Measurements from ENCODE around the gene CHAD. TPM values are rescaled to one million over a fixed set of nuclear protein-coding genes. Genes with fewer than 3 reads are reported as not detected.

Gene CHAD
- total and polyA plus RNA-seq, 2 of the 13 experiments (the other 11 are each of a cell fraction or from before 2014, with no cell fraction given) = 1.4 TPM; not detected in 1

DNA sequence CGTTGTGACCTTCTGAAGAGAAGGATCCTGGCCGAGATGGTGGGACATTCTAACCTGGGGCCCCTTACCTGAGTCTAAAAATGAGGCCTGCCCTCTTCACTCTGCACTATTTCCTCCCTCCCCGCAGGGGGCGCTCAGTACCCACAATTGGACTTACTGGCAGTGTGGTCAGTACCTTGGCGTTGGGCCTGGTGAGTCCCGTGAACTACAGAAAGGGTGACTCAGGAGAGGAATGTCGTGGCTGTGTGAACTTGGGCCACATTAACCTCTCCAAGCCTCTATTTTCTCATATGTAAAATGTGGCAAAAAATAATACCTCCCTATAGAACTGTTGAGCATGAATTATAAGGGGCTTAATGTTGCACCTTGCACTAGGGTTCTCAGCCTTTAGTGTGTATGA lies 13.8 kb upstream of the CHAD start (continued):
- TF ChIP-seq, protein P1, sequence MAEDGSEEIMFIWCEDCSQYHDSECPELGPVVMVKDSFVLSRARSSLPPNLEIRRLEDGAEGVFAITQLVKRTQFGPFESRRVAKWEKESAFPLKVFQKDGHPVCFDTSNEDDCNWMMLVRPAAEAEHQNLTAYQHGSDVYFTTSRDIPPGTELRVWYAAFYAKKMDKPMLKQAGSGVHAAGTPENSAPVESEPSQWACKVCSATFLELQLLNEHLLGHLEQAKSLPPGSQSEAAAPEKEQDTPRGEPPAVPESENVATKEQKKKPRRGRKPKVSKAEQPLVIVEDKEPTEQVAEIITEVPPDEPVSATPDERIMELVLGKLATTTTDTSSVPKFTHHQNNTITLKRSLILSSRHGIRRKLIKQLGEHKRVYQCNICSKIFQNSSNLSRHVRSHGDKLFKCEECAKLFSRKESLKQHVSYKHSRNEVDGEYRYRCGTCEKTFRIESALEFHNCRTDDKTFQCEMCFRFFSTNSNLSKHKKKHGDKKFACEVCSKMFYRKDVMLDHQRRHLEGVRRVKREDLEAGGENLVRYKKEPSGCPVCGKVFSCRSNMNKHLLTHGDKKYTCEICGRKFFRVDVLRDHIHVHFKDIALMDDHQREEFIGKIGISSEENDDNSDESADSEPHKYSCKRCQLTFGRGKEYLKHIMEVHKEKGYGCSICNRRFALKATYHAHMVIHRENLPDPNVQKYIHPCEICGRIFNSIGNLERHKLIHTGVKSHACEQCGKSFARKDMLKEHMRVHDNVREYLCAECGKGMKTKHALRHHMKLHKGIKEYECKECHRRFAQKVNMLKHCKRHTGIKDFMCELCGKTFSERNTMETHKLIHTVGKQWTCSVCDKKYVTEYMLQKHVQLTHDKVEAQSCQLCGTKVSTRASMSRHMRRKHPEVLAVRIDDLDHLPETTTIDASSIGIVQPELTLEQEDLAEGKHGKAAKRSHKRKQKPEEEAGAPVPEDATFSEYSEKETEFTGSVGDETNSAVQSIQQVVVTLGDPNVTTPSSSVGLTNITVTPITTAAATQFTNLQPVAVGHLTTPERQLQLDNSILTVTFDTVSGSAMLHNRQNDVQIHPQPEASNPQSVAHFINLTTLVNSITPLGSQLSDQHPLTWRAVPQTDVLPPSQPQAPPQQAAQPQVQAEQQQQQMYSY (CRISPR knock-in tag; IDR thresholded peaks at IDR 0.05) = no peak
- TF ChIP-seq, protein P2, sequence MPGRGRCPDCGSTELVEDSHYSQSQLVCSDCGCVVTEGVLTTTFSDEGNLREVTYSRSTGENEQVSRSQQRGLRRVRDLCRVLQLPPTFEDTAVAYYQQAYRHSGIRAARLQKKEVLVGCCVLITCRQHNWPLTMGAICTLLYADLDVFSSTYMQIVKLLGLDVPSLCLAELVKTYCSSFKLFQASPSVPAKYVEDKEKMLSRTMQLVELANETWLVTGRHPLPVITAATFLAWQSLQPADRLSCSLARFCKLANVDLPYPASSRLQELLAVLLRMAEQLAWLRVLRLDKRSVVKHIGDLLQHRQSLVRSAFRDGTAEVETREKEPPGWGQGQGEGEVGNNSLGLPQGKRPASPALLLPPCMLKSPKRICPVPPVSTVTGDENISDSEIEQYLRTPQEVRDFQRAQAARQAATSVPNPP (CRISPR knock-in tag; IDR thresholded peaks at IDR 0.05) = no peak
- no peak for TF ChIP-seq BCLAF1 (IDR thresholded peaks at IDR 0.05)
- peak; percentile 33; the same call in 1 of the 2 replicates for TF ChIP-seq FOXO1 (CRISPR knock-in tag; IDR thresholded peaks at IDR 0.05)
- TF ChIP-seq THYN1 (CRISPR knock-in tag; IDR thresholded peaks at IDR 0.05; ENCODE audit: borderline replicate concordance, low read depth) = no peak
- TF ChIP-seq, protein P3, sequence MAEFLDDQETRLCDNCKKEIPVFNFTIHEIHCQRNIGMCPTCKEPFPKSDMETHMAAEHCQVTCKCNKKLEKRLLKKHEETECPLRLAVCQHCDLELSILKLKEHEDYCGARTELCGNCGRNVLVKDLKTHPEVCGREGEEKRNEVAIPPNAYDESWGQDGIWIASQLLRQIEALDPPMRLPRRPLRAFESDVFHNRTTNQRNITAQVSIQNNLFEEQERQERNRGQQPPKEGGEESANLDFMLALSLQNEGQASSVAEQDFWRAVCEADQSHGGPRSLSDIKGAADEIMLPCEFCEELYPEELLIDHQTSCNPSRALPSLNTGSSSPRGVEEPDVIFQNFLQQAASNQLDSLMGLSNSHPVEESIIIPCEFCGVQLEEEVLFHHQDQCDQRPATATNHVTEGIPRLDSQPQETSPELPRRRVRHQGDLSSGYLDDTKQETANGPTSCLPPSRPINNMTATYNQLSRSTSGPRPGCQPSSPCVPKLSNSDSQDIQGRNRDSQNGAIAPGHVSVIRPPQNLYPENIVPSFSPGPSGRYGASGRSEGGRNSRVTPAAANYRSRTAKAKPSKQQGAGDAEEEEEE (CRISPR knock-in tag; IDR thresholded peaks at IDR 0.05; ENCODE audit: borderline replicate concordance) = no peak
- no peak for TF ChIP-seq GTF3A (CRISPR knock-in tag; conservative IDR thresholded peaks at IDR 0.05)
- no peak for TF ChIP-seq ZNF549 (CRISPR knock-in tag; IDR thresholded peaks at IDR 0.05)
- no peak for TF ChIP-seq MAF1 (CRISPR knock-in tag; IDR thresholded peaks at IDR 0.05; ENCODE audit: borderline replicate concordance)
- TF ChIP-seq LCORL (IDR thresholded peaks at IDR 0.05) = no peak
- peak; percentile 58; the same call in 1 of the 2 replicates for TF ChIP-seq LCORL (CRISPR knock-in tag; IDR thresholded peaks at IDR 0.05)
- TF ChIP-seq, protein P4, sequence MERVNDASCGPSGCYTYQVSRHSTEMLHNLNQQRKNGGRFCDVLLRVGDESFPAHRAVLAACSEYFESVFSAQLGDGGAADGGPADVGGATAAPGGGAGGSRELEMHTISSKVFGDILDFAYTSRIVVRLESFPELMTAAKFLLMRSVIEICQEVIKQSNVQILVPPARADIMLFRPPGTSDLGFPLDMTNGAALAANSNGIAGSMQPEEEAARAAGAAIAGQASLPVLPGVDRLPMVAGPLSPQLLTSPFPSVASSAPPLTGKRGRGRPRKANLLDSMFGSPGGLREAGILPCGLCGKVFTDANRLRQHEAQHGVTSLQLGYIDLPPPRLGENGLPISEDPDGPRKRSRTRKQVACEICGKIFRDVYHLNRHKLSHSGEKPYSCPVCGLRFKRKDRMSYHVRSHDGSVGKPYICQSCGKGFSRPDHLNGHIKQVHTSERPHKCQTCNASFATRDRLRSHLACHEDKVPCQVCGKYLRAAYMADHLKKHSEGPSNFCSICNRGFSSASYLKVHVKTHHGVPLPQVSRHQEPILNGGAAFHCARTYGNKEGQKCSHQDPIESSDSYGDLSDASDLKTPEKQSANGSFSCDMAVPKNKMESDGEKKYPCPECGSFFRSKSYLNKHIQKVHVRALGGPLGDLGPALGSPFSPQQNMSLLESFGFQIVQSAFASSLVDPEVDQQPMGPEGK (CRISPR knock-in tag; IDR thresholded peaks at IDR 0.05) = 0 out of 2 replicates have a peak, but pooled peaks have one; percentile 56
- no peak for TF ChIP-seq ZBTB20 (CRISPR knock-in tag; IDR thresholded peaks at IDR 0.05; ENCODE audit: borderline replicate concordance, low read depth)
- no peak for TF ChIP-seq CHCHD3 (CRISPR knock-in tag; IDR thresholded peaks at IDR 0.05)
- TF ChIP-seq TEF (CRISPR knock-in tag; IDR thresholded peaks at IDR 0.05) = no peak
- no peak for TF ChIP-seq RBM22 (optimal IDR thresholded peaks at IDR 0.05; ENCODE audit: low read length)
- no peak for TF ChIP-seq AKAP8 (CRISPR knock-in tag; IDR thresholded peaks at IDR 0.05)
- TF ChIP-seq ZNF616 (CRISPR knock-in tag; IDR thresholded peaks at IDR 0.05; ENCODE audit: low read depth) = no peak
